ENCODE data around the gene ACOT13.

GRCh38 chr6:24719125-24719971 lies 52.5 kb downstream of the ACOT13 start, which contains the start of gene C6orf62:
- TF ChIP-seq CTCF (conservative IDR thresholded peaks at IDR 0.05; ENCODE audit: low read depth, low read length) (no peak), SMC3 (IDR thresholded peaks at IDR 0.05; ENCODE audit: low read depth, low read length) (no peak), BHLHE40 (IDR thresholded peaks at IDR 0.05; ENCODE audit: low read depth, low read length) (no peak), POLR2A (IDR thresholded peaks at IDR 0.05; ENCODE audit: low read depth, low read length) (no peak; the same call in none of the 2 replicates), RFX5 (IDR thresholded peaks at IDR 0.05; ENCODE audit: low read depth, low read length) (no peak), FOS (IDR thresholded peaks at IDR 0.05; ENCODE audit: low read depth, low read length) (no peak), CEBPB (IDR thresholded peaks at IDR 0.05; ENCODE audit: low read depth, low read length) (no peak), MAFK (IDR thresholded peaks at IDR 0.05; ENCODE audit: low read depth, low read length) (no peak)
